SK-N-SH (cell line): ENCODE results near the gene CPED1. TPM values are rescaled to one million over a fixed set of nuclear protein-coding genes. Genes with fewer than 3 reads are reported as not detected.

Source experiments
- CTCF ChIA-PET: fragments of 300-600, 350-600 bp; formaldehyde crosslinking; extraction: SDS; loops from one replicate; lab custom pipeline; 2021; lab: Yijun Ruan, JAX
- POLR2A ChIA-PET: fragments of 350-600 bp; sonication (Branson Sonifier 250); formaldehyde crosslinking; extraction: SDS; loops from one replicate; lab custom pipeline; 2020; ENCODE audit warnings: antibody characterized with exemption, inconsistent platforms; lab: Yijun Ruan, JAX
- DNase-seq: peaks from one replicate; pipeline ENCODE4 v3.0.0; 2012
- H2AFZ ChIP-seq: fragments of 200-600 bp; sonication (generic); 2 replicates; pipeline ENCODE4 v1.8.1; 2016; ENCODE audit warnings: antibody characterized with exemption, mild to moderate bottlenecking, low read depth
- H3F3A ChIP-seq: fragments of 200-600 bp; sonication (generic); replicated peaks from 2 replicates; pipeline ENCODE3; 2016; ENCODE audit warnings: antibody characterized with exemption, mild to moderate bottlenecking; ENCODE audit not compliant: insufficient read depth
- H3K27ac ChIP-seq, 2 experiments: fragments of 200-500 bp in 1 of 2; fragments of 200-600 bp in 1 of 2; sonication (Bioruptor generic) in 1 of 2; sonication (generic), shearing (Covaris generic) in 1 of 2; 2 replicates each; pipeline versions ENCODE4 v1.5.1 to v1.6.1; 2014 to 2016; ENCODE audit warnings: low read depth in 2 of 2, inconsistent platforms in 1 of 2, low read length in 1 of 2, mild to moderate bottlenecking in 1 of 2, mixed read lengths in 1 of 2
- H3K27me3 ChIP-seq: fragments of 200-600 bp; sonication (generic), shearing (Covaris generic); 2 replicates; pipeline ENCODE4 v1.6.1; 2016; ENCODE audit warnings: mixed run types; ENCODE audit not compliant: insufficient read depth
- H3K36me3 ChIP-seq, 2 experiments: fragments of 200-500 bp in 1 of 2; fragments of 200-600 bp in 1 of 2; sonication (Bioruptor generic) in 1 of 2; sonication (generic) in 1 of 2; replicated peaks in 1 of 2; 2 replicates each; pipeline versions ENCODE3 to v1.5.1; 2014 to 2016; ENCODE audit warnings: low read length in 1 of 2, mild to moderate bottlenecking in 1 of 2; ENCODE audit not compliant: insufficient read depth in 2 of 2, control insufficient read depth in 1 of 2
- H3K4me1 ChIP-seq, 2 experiments: fragments of 200-500 bp in 1 of 2; fragments of 200-600 bp in 1 of 2; sonication (Bioruptor generic) in 1 of 2; sonication (generic), shearing (Covaris generic) in 1 of 2; 2 replicates each; pipeline versions ENCODE4 v1.5.1 to v1.6.1; 2014 to 2016; ENCODE audit warnings: low read depth in 1 of 2, low read length in 1 of 2, mixed run types in 1 of 2; ENCODE audit not compliant: insufficient read depth in 2 of 2, control insufficient read depth in 1 of 2
- H3K4me2 ChIP-seq: fragments of 200-600 bp; sonication (generic), shearing (Covaris generic); 2 replicates; pipeline ENCODE4 v1.6.1; 2017; ENCODE audit warnings: mixed run types
- H3K4me3 ChIP-seq, 2 experiments: fragments of 200-500 bp in 1 of 2; fragments of 200-600 bp in 1 of 2; sonication (Bioruptor generic) in 1 of 2; sonication (generic), shearing (Covaris generic) in 1 of 2; 2 replicates each; pipeline versions ENCODE4 v1.5.1 to v1.8.1; 2014 to 2016; ENCODE audit warnings: low read depth in 2 of 2, inconsistent platforms in 1 of 2, low read length in 1 of 2, mild to moderate bottlenecking in 1 of 2, mixed read lengths in 1 of 2, moderate library complexity in 1 of 2
- H3K79me2 ChIP-seq: fragments of 200-600 bp; sonication (generic); 2 replicates; pipeline ENCODE4 v1.8.1; 2017; ENCODE audit warnings: mild to moderate bottlenecking; ENCODE audit not compliant: insufficient read depth
- H3K9ac ChIP-seq: fragments of 200-600 bp; sonication (generic); 2 replicates; pipeline ENCODE4 v1.6.1; 2017; ENCODE audit warnings: mixed run types
- H3K9me2 ChIP-seq: fragments of 200-600 bp; sonication (generic); 2 replicates; pipeline ENCODE4 v1.6.1; 2017; ENCODE audit warnings: mixed run types
- H3K9me3 ChIP-seq: fragments of 200-600 bp; sonication (generic); 2 replicates; pipeline ENCODE4 v1.6.1; 2017; ENCODE audit warnings: mixed run types, mild to moderate bottlenecking, moderate library complexity
- H4K20me1 ChIP-seq: fragments of 200-600 bp; sonication (generic); 2 replicates; pipeline ENCODE4 v1.6.1; 2017; ENCODE audit warnings: mild to moderate bottlenecking, mixed run types; ENCODE audit not compliant: insufficient read depth
- FOXJ3 ChIP-seq: sonication (generic); formaldehyde crosslinking; IDR thresholded peaks from 2 replicates; pipeline ENCODE4 v1.5.1; 2020; ENCODE audit warnings: mild to moderate bottlenecking, missing genetic modification reagents
- GABPA ChIP-seq: IDR thresholded peaks from 2 replicates; pipeline ENCODE4 v1.4.0; 2012; ENCODE audit warnings: low read depth, mild to moderate bottlenecking
- GATA2 ChIP-seq: sonication (generic); formaldehyde crosslinking; IDR thresholded peaks from 2 replicates; pipeline ENCODE4 v1.5.0; 2020; ENCODE audit warnings: mild to moderate bottlenecking, missing genetic modification reagents
- NRF1 ChIP-seq: IDR thresholded peaks from 2 replicates; pipeline ENCODE4 v1.6.1; 2012; ENCODE audit warnings: low read depth, mild to moderate bottlenecking, low read length
- RAD21 ChIP-seq: IDR thresholded peaks from 2 replicates; pipeline ENCODE4 v1.6.1; 2012; ENCODE audit warnings: mild to moderate bottlenecking, low read length
- RXRA ChIP-seq: IDR thresholded peaks from 2 replicates; pipeline ENCODE4 v1.4.0; 2012; ENCODE audit warnings: low read depth, mild to moderate bottlenecking, borderline replicate concordance
- TEAD4 ChIP-seq: IDR thresholded peaks from 2 replicates; pipeline ENCODE4 v1.4.0; 2012; ENCODE audit warnings: mild to moderate bottlenecking, borderline replicate concordance; ENCODE audit not compliant: insufficient read depth
- YY1 ChIP-seq: IDR thresholded peaks from 2 replicates; pipeline ENCODE4 v1.4.0; 2012; ENCODE audit warnings: low read depth, mild to moderate bottlenecking
- WGBS: methylation state at CpG from one replicate; pipeline ENCODE4 v1.1.6; 2017; ENCODE audit warnings: low lambda C conversion rate; 5-methylcytosine and 5-hydroxymethylcytosine counted together
- polyA plus RNA-seq, 3 experiments: library from polyadenylated mRNA; depleted of rRNA; stranded (reverse); fragments of >200 nt; gene quantifications; 2 replicates each; pipeline ENCODE4 v1.2.3, GENCODE V29; 2012
- TF ChIP-seq, protein P1 (sequence below): IDR thresholded peaks from 2 replicates; pipeline ENCODE4; 2012
- TF ChIP-seq, protein P2 (sequence below): fragments of 150-350 bp; IDR thresholded peaks from 2 replicates; pipeline ENCODE4 v1.6.1; 2016; ENCODE audit warnings: mild to moderate bottlenecking, low read depth, low read length
- TF ChIP-seq, protein P3 (sequence below): IDR thresholded peaks from 2 replicates; pipeline ENCODE4 v1.4.0; 2012; ENCODE audit warnings: low read depth
- TF ChIP-seq, protein P4 (sequence below): IDR thresholded peaks from 2 replicates; pipeline ENCODE4 v1.4.0; 2012; ENCODE audit warnings: low read depth, borderline replicate concordance

Gene CPED1
- polyA plus RNA-seq, 1 of the 3 experiments (the other 2 are of a cell fraction), result 4.4 TPM

GRCh38 chr7:121271916-121272315 is 283.4 kb downstream of the CPED1 start (continued):
- TF ChIP-seq, protein P1, sequence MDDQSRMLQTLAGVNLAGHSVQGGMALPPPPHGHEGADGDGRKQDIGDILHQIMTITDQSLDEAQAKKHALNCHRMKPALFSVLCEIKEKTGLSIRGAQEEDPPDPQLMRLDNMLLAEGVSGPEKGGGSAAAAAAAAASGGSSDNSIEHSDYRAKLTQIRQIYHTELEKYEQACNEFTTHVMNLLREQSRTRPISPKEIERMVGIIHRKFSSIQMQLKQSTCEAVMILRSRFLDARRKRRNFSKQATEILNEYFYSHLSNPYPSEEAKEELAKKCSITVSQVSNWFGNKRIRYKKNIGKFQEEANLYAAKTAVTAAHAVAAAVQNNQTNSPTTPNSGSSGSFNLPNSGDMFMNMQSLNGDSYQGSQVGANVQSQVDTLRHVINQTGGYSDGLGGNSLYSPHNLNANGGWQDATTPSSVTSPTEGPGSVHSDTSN, result no peak

GRCh38 chr7:121272676-121273075 is 284.2 kb downstream of the CPED1 start:
- WGBS, result 76% methylated on average over 1 of the region's 1 CpG
- Histone ChIP-seq H3K9me3 (no peaks in the 10 kb centered on the region), H3K4me2 (no peak overlapping the region), H3K9ac (no peak overlapping the region), H2AFZ (no peak overlapping the region), H4K20me1 (no peaks in the 10 kb centered on the region), H3K36me3 (no peaks in the 10 kb centered on the region), H3K27ac (no peak overlapping the region), H3K27me3 (no peaks in the 10 kb centered on the region), H3K4me1 (no peaks in the 10 kb centered on the region; a peak in 1 of 4 replicates), H3K9me2 (no peaks in the 10 kb centered on the region), H3K4me3 (no peak overlapping the region), H3F3A (no peaks in the 10 kb centered on the region), H3K79me2 (no peaks in the 10 kb centered on the region)
- no peak for DNase-seq
- ChIA-PET POLR2A (no interaction called here), CTCF (no interaction called here)
- TF ChIP-seq NRF1, result no peak
- TF ChIP-seq TEAD4, result no peak
- TF ChIP-seq RAD21, result no peak
- no peak for TF ChIP-seq GATA2
- TF ChIP-seq, protein P2, sequence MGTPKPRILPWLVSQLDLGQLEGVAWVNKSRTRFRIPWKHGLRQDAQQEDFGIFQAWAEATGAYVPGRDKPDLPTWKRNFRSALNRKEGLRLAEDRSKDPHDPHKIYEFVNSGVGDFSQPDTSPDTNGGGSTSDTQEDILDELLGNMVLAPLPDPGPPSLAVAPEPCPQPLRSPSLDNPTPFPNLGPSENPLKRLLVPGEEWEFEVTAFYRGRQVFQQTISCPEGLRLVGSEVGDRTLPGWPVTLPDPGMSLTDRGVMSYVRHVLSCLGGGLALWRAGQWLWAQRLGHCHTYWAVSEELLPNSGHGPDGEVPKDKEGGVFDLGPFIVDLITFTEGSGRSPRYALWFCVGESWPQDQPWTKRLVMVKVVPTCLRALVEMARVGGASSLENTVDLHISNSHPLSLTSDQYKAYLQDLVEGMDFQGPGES, result no peak
- TF ChIP-seq, protein P3, sequence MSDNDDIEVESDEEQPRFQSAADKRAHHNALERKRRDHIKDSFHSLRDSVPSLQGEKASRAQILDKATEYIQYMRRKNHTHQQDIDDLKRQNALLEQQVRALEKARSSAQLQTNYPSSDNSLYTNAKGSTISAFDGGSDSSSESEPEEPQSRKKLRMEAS, result no peak
- no peak for TF ChIP-seq RXRA
- TF ChIP-seq, protein P4, sequence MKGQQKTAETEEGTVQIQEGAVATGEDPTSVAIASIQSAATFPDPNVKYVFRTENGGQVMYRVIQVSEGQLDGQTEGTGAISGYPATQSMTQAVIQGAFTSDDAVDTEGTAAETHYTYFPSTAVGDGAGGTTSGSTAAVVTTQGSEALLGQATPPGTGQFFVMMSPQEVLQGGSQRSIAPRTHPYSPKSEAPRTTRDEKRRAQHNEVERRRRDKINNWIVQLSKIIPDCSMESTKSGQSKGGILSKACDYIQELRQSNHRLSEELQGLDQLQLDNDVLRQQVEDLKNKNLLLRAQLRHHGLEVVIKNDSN, result no peak
- no peak for TF ChIP-seq YY1

DNA sequence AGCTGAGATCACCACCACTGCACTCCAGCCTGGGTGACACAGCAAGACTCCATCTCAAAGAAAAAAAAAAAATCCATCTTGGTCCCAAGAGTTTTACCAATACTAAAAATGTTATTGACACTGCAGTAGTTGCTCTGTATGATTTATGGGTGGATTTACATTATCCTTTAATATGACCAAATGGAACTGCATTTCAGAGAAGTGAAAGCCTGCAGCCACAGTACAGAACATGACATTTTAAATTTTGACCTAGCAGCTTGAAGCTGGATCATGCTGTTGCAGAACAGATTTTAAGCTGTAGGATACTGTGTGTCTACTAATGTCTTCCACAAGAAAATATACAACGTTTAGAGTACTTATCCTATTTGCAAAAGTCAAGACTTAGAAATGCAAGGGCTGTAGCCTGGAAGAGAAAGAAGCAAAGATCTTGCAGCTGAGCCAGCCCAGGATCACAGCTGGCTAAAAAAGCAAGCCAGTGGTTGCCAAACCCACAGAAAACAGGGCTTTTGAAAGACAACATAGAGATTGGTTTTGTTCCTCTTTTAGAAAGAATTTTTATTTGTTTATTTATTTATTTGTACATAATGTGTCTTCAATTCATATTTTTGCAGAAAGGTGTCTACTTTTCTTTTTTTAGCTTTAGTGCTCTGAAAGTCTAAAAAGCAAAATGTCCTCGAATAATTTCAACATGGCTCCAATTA is 285.1 kb downstream of the CPED1 start:
- POLR2A ChIA-PET, result interaction anchor here (0.6 kb wide), 1 partner anchor 15 kb away, joined by 3 read pairs; no protein-coding TSS in a partner anchor

More for the DNA sequence above, 285.1 kb downstream of the CPED1 start:
- H4K20me1 ChIP-seq, result no peaks in the 10 kb centered on the region
- WGBS, result 20% methylated on average over 2 of the region's 2 CpGs
- H3K27me3 ChIP-seq, result no peaks in the 10 kb centered on the region
- H3K9ac ChIP-seq, result no peak overlapping the region
- no peaks in the 10 kb centered on the region for H3K9me2 ChIP-seq
- no peaks in the 10 kb centered on the region for H3K36me3 ChIP-seq
- H3K4me2 ChIP-seq, result no peak overlapping the region
- H3K9me3 ChIP-seq, result no peaks in the 10 kb centered on the region
- H3K4me1 ChIP-seq, result peaks cover 0 to 4% of the 10 kb centered on the region in 2 experiments; a peak in 2 of 4 replicates
- H3K4me3 ChIP-seq, result no peak overlapping the region
- H2AFZ ChIP-seq, result no peak overlapping the region
- H3K27ac ChIP-seq, result no peak overlapping the region
- no peak for TF ChIP-seq FOXJ3 (CRISPR knock-in tag)
- no peak for TF ChIP-seq GABPA
- no peaks in the 10 kb centered on the region for H3K79me2 ChIP-seq
- no peaks in the 10 kb centered on the region for H3F3A ChIP-seq
- CTCF ChIA-PET, result interaction anchor here (1.0 to 2.0 kb wide), 4 partner anchors 10 to 64 kb away, joined by 3 to 11 read pairs (median 6); no protein-coding TSS in a partner anchor
- DNase-seq, result no peak
